ENCODE data around the gene ZNF311. TPM values are rescaled to one million over a fixed set of nuclear protein-coding genes. Genes with fewer than 3 reads are reported as not detected.

The ZNF311 gene
- total and polyA plus RNA-seq, 2 of the 13 experiments (the other 11 are each of a cell fraction or from before 2014, with no cell fraction given), result not detected

- TF ChIP-seq DMAP1 (CRISPR knock-in tag; IDR thresholded peaks at IDR 0.05), result 0 out of 2 replicates have a peak, but pooled peaks have one; percentile 19
- 0 out of 2 replicates have a peak, but pooled peaks have one; percentile 27 for TF ChIP-seq NFIC (IDR thresholded peaks at IDR 0.05; ENCODE audit: low read length)
- TF ChIP-seq ZC3H4 (CRISPR knock-in tag; IDR thresholded peaks at IDR 0.05; ENCODE audit: borderline replicate concordance), result peak; percentile 96
- peak; percentile 48; the same call in 1 of the 2 replicates for TF ChIP-seq AFF4 (CRISPR knock-in tag; IDR thresholded peaks at IDR 0.05)
These were observed 56.2 kb downstream of the ZNF311 start (continued) for GRCh38 chr6:28948782-28949486.

- peak overlapping the region in 2 of 3 experiments; percentile 16 to 23; a peak in 2 of 6 replicates for H3K4me3 ChIP-seq (replicated peaks in 1 of 3; ENCODE audit: insufficient read depth in 1 of 3, low read depth in 2 of 3, low read length in 3 of 3)
- DNase-seq (ENCODE audit: low spot score), result peak; percentile 94
- peaks cover 73% of the 10 kb centered on the region for H3K4me1 ChIP-seq (ENCODE audit: insufficient read depth, low read length)
- intact Hi-C loops (cut with micrococcal nuclease; ENCODE audit: unreplicated experiment), result no loop called here
- H3K27ac ChIP-seq (ENCODE audit: extremely low read length, insufficient read depth, low read length), result peak overlapping the region; percentile 54
- H3K9me3 ChIP-seq (ENCODE audit: low read length), result no peaks in the 10 kb centered on the region
- ChIA-PET CTCF (ENCODE audit: low intra/inter-chr PET ratio, low total read pairs) (no interaction called here), POLR2A (interaction anchor here (0.8 to 2.6 kb wide), 5 partner anchors 25 to 82 kb away, joined by 3 to 17 read pairs (median 7); partner anchors contain the start of gene TRIM27)
- H2AFZ ChIP-seq (ENCODE audit: low read length), result no peak overlapping the region
- 18% methylated on average over 1 of the region's 1 CpG for WGBS (ENCODE audit: low lambda C conversion rate)
- peaks cover 0 to 3% of the 10 kb centered on the region in 2 experiments; a peak in 1 of 5 replicates for H3K27me3 ChIP-seq (ENCODE audit: control insufficient read depth in 1 of 2, insufficient read depth in 2 of 2, low read length in 2 of 2)
- peak overlapping the region; percentile 58 for H3K4me2 ChIP-seq (ENCODE audit: low read depth, low read length)
- BruUV-seq (replicated peaks), result no TSS peak
- peak; percentile 53 for FAIRE-seq
- H4K20me1 ChIP-seq (ENCODE audit: insufficient read depth, low read length), result no peaks in the 10 kb centered on the region
- peak; percentile 86 for ATAC-seq
- H3K36me3 ChIP-seq (replicated peaks in 1 of 2; ENCODE audit: control insufficient read depth in 1 of 2, insufficient read depth in 2 of 2, low read length in 2 of 2), result no peaks in the 10 kb centered on the region
- no peaks in the 10 kb centered on the region for H3K79me2 ChIP-seq (ENCODE audit: insufficient read depth, low read length)
- in situ Hi-C loops (cut with HindIII; ENCODE audit: extremely low pct_ligation_motif_present, low pct_unique_long_range_greater_than_20kb), result no loop called here
- peak overlapping the region; percentile 52; the same call in 1 of the 2 replicates for H3K9ac ChIP-seq (ENCODE audit: insufficient read depth, low read depth, low read length)
- TF ChIP-seq ZNF407 (CRISPR knock-in tag; IDR thresholded peaks at IDR 0.05; ENCODE audit: not compliant biosample characterization) (no peak), SOX6 (IDR thresholded peaks at IDR 0.05) (no peak), SOX6 (CRISPR knock-in tag; IDR thresholded peaks at IDR 0.05) (no peak)
These were observed 57.3 kb downstream of the ZNF311 start for GRCh38 chr6:28947831-28948270.
